Mucosa of descending colon (tissue), 3 donors: ENCODE data around the gene PIP4K2A. TPM values are rescaled to one million over a fixed set of nuclear protein-coding genes. Genes with fewer than 3 reads are reported as not detected.
"Not testable (repeated sequence)": the region's sequence is repeated elsewhere in the genome, so short reads cannot be mapped to it uniquely, and the experiment has no call there.

Experiments used
- ATAC-seq: fragments of 200-7000 bp; cut with Tn5 transposase; one replicate; pipeline ENCODE4 v1.9.1; 2020; ENCODE audit warnings: mild to moderate bottlenecking, moderate library complexity
- DNase-seq, 3 donors: peaks; one replicate each; pipeline ENCODE4 v3.0.0-alpha.2; 2020
- H3K36me3 ChIP-seq: fragments of 200-600 bp; one replicate; pipeline ENCODE4 v1.8.0; 2021; ENCODE audit warnings: low read depth, mild to moderate bottlenecking
- H3K4me1 ChIP-seq: fragments of 200-600 bp; one replicate; pipeline ENCODE4 v1.8.0; 2021; ENCODE audit warnings: low read depth, mild to moderate bottlenecking
- H3K4me3 ChIP-seq: fragments of 200-600 bp; one replicate; pipeline ENCODE4 v1.8.0; 2021; ENCODE audit warnings: mild to moderate bottlenecking
- H3K9me3 ChIP-seq: fragments of 200-600 bp; one replicate; pipeline ENCODE4 v1.8.0; 2021; ENCODE audit warnings: mild to moderate bottlenecking
- CTCF ChIP-seq: fragments of 200-600 bp; IDR thresholded peaks from one replicate; pipeline ENCODE4 v1.8.0; 2022; ENCODE audit warnings: antibody characterized with exemption, mild to moderate bottlenecking
- intact Hi-C, 2 donors: fragments of 100-400 bp; cut with DNase I in 1 of 2; cut with micrococcal nuclease in 1 of 2; formaldehyde crosslinking; loops; one replicate each; pipeline versions ENCODE4 v1.11.0 to v1.11.1; 2022; cut with DNase I, micrococcal nuclease
- total RNA-seq, 3 donors: library from RNA; stranded (reverse); fragmentation: NEBNext Ultra II Directional in 2 of 3; extraction: Animal tissue kit (Norgen Biotek cat#: 25700) in 2 of 3; gene quantifications; one replicate each; pipeline versions ENCODE4 v1.2.1 to v1.2.4, GENCODE V29; 2021 to 2023
- donor health status: DM: no; HTN: no; CAD: no; lungs with moderate emphysema.
- donor health status: DM: no; HTN: no; CAD: no.
- donor health status: DM: no; HTN: yes; CAD: no.

The PIP4K2A gene
- total RNA-seq, 3 donors from 2014 or later = 17.2 to 29.4 (median 21.2) TPM

GRCh38 chr10:22723783-22724182, 9.4 kb upstream of the PIP4K2A start:
- no peak for ATAC-seq

DNA sequence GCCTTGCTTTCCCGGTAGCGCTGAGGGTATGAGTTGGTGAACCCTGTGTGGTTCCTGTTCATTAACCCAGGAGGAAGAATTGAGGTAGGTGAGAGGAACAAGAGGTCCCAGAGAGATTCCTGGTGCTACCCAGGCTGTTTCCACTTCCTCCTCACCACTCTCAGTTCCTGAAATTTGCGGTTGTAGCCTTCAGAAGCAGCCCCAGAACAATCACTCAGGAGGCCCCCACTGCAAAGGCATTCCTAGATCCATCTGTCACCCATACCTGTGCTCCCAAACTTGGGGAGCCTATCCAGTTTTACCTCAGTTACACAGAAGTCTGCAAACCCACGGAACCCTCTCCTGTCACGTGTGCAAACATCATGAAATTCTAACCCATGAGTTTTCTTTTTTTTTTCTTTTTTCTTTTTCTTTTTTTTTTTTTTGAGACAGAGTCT, 9.0 kb upstream of the PIP4K2A start:
- ATAC-seq = peak; percentile 50
- TF ChIP-seq CTCF = no peak
- Histone ChIP-seq H3K36me3 (no peaks in the 10 kb centered on the region), H3K9me3 (no peaks in the 10 kb centered on the region), H3K4me1 (no peaks in the 10 kb centered on the region), H3K4me3 (no peak overlapping the region)
- no peak for DNase-seq
- intact Hi-C loops = no loop called here

More at GRCh38 chr10:22723783-22724182, 9.4 kb upstream of the PIP4K2A start:
- no peaks in the 10 kb centered on the region for H3K36me3 ChIP-seq
- no peaks in the 10 kb centered on the region for H3K4me1 ChIP-seq
- intact Hi-C loops = no loop called here
- no peaks in the 10 kb centered on the region for H3K9me3 ChIP-seq
- H3K4me3 ChIP-seq = no peak overlapping the region
- no peak for TF ChIP-seq CTCF
- DNase-seq = no peak

- Histone ChIP-seq H3K36me3 (no peaks in the 10 kb centered on the region), H3K4me1 (no peaks in the 10 kb centered on the region), H3K4me3 (no peak overlapping the region), H3K9me3 (no peaks in the 10 kb centered on the region)
- ATAC-seq = no peak
- DNase-seq = no peak
- no peak for TF ChIP-seq CTCF
- intact Hi-C loops = no loop called here
Observed at GRCh38 chr10:22722626-22723169, 8.3 kb upstream of the PIP4K2A start.

- no peaks in the 10 kb centered on the region for H3K36me3 ChIP-seq
- no peaks in the 10 kb centered on the region for H3K9me3 ChIP-seq
- H3K4me3 ChIP-seq = no peak overlapping the region
- H3K4me1 ChIP-seq = no peaks in the 10 kb centered on the region
- TF ChIP-seq CTCF = no peak
- intact Hi-C loops = no loop called here
- no peak for ATAC-seq
- no peak for DNase-seq
Observed at GRCh38 chr10:22720667-22721066, 6.3 kb upstream of the PIP4K2A start.

GRCh38 chr10:22719406-22720042, 5.1 kb upstream of the PIP4K2A start:
- Histone ChIP-seq H3K4me3 (no peak overlapping the region), H3K9me3 (no peaks in the 10 kb centered on the region), H3K36me3 (no peaks in the 10 kb centered on the region), H3K4me1 (peaks cover 5% of the 10 kb centered on the region)
- DNase-seq (no peak), ATAC-seq (no peak)
- TF ChIP-seq CTCF = no peak
- intact Hi-C loops = no loop called here

- intact Hi-C loops, H3K36me3 ChIP-seq, ATAC-seq, H3K4me3 ChIP-seq, H3K4me1 ChIP-seq, DNase-seq, H3K9me3 ChIP-seq: not testable (repeated sequence)
Observed at GRCh38 chr10:22718659-22719058, 4.3 kb upstream of the PIP4K2A start.
